Measurements from ENCODE around the gene SRGAP1.
A peak's percentile ranks its signal among the peaks of the same experiment; 100 is the strongest.

SRGAP1 gene

DNA sequence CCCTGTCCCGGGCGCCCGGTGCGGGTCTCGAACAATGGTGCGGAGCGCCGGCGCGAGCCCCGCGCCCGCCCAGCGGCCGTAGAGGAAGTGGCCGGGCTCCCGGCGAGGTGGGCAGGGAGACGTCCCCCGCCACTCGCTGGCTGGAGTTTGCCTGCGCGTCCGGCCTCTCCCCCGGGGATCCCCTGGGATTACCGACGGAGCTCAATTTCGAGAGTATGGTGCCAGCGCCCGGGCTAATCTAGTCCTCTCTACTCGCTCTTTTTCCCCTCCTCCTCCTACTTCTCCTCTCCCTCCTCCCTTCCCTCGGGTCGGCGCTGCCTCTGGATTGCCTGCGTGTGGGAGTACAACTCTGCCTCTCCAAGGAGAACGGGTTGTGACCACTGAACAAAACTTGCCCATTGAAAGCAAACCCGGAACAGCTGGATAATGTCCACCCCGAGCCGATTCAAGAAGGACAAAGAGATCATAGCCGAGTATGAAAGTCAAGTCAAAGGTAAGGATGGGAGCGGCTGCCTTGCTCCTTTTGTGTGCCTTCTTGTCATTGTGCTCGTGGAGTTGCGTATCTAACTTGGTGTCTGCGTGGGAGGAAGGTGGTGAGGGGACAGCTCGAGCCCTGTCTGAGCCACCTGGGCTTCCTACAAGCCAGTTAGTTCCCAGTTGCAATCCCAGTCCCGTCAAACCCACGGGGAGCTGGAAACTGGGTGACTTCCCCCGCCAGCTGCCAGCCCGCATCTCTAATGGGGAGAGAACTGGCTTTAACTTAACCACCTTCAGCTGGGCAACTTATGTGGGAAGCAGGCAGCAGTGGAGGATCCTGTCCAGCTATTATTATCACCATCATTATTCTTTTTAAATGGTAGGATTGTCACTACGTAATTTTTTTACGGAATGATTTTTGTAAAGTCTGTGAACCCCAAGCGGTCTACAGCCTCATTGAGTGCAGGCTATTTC lies at the start of gene SRGAP1:
Gene SRGAP1 (plus strand): TSS at position 310 of the 951 bp plus-strand sequence. CDS start 117 bp downstream, at position 427.
- Mint-ChIP-seq H3K36me3 (no peaks in the 10 kb centered on the region), H3K4me3 (peak within 1 kb of the TSS; percentile 96), H3K27ac (no peak within 1 kb of the TSS), H3K4me1 (ENCODE audit: low read depth) (peaks cover 8% of the 10 kb centered on the region), H3K9me3 (ENCODE audit: low read depth) (no peaks in the 10 kb centered on the region), H3K27me3 (peaks cover 19% of the 10 kb centered on the region)

- Mint-ChIP-seq H3K27ac (no peak overlapping the region), H3K36me3 (peaks cover 13% of the 10 kb centered on the region), H3K4me1 (ENCODE audit: low read depth) (no peaks in the 10 kb centered on the region), H3K9me3 (ENCODE audit: low read depth) (no peaks in the 10 kb centered on the region), H3K27me3 (no peaks in the 10 kb centered on the region), H3K4me3 (no peak overlapping the region)
Observed at GRCh38 chr12:63795032-63795687, 49.3 kb upstream of the SRGAP1 start.

- Mint-ChIP-seq H3K27ac (no peak overlapping the region), H3K27me3 (no peaks in the 10 kb centered on the region), H3K36me3 (peaks cover 9% of the 10 kb centered on the region), H3K4me3 (no peak overlapping the region), H3K4me1 (ENCODE audit: low read depth) (no peaks in the 10 kb centered on the region), H3K9me3 (ENCODE audit: low read depth) (no peaks in the 10 kb centered on the region)
Observed at GRCh38 chr12:63795944-63796343, 48.6 kb upstream of the SRGAP1 start.

GRCh38 chr12:63802012-63802608 lies 42.4 kb upstream of the SRGAP1 start:
- Mint-ChIP-seq H3K4me3 (no peak overlapping the region), H3K4me1 (ENCODE audit: low read depth) (no peaks in the 10 kb centered on the region), H3K27ac (no peak overlapping the region), H3K9me3 (ENCODE audit: low read depth) (no peaks in the 10 kb centered on the region), H3K27me3 (no peaks in the 10 kb centered on the region), H3K36me3 (peaks cover 9% of the 10 kb centered on the region)

GRCh38 chr12:63804746-63805145 lies 39.8 kb upstream of the SRGAP1 start:
- peaks cover 6% of the 10 kb centered on the region for H3K36me3 Mint-ChIP-seq
- H3K4me3 Mint-ChIP-seq: no peak overlapping the region
- H3K9me3 Mint-ChIP-seq (ENCODE audit: low read depth): no peaks in the 10 kb centered on the region
- no peaks in the 10 kb centered on the region for H3K27me3 Mint-ChIP-seq
- no peak overlapping the region for H3K27ac Mint-ChIP-seq
- peaks cover 3% of the 10 kb centered on the region for H3K4me1 Mint-ChIP-seq (ENCODE audit: low read depth)

GRCh38 chr12:63805704-63806672 lies 38.5 kb upstream of the SRGAP1 start:
- Mint-ChIP-seq H3K27me3 (no peaks in the 10 kb centered on the region), H3K27ac (no peak overlapping the region), H3K4me1 (ENCODE audit: low read depth) (peaks cover 3% of the 10 kb centered on the region), H3K4me3 (no peak overlapping the region), H3K36me3 (peaks cover 6% of the 10 kb centered on the region), H3K9me3 (ENCODE audit: low read depth) (no peaks in the 10 kb centered on the region)

DNA sequence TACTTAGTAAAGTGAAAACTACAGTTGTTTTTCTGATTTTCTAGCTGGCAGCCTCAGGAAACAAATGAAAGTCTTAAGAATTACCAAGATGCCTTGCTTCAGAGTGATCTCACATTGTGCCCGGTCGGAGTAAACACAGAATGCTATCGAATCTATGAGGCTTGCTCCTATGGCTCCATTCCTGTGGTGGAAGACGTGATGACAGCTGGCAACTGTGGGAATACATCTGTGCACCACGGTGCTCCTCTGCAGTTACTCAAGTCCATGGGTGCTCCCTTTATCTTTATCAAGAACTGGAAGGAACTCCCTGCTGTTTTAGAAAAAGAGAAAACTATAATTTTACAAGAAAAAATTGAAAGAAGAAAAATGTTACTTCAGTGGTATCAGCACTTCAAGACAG lies 35.9 kb upstream of the SRGAP1 start:
- H3K9me3 Mint-ChIP-seq (ENCODE audit: low read depth): no peaks in the 10 kb centered on the region
- peaks cover 6% of the 10 kb centered on the region for H3K36me3 Mint-ChIP-seq
- no peak overlapping the region for H3K4me3 Mint-ChIP-seq
- no peaks in the 10 kb centered on the region for H3K27me3 Mint-ChIP-seq
- no peak overlapping the region for H3K27ac Mint-ChIP-seq
- peaks cover 3% of the 10 kb centered on the region for H3K4me1 Mint-ChIP-seq (ENCODE audit: low read depth)

GRCh38 chr12:63809566-63809965 lies 34.9 kb upstream of the SRGAP1 start:
- no peak overlapping the region for H3K27ac Mint-ChIP-seq
- H3K36me3 Mint-ChIP-seq: peaks cover 6% of the 10 kb centered on the region
- H3K4me3 Mint-ChIP-seq: no peak overlapping the region
- no peaks in the 10 kb centered on the region for H3K9me3 Mint-ChIP-seq (ENCODE audit: low read depth)
- no peaks in the 10 kb centered on the region for H3K27me3 Mint-ChIP-seq
- H3K4me1 Mint-ChIP-seq (ENCODE audit: low read depth): peaks cover 8% of the 10 kb centered on the region

DNA sequence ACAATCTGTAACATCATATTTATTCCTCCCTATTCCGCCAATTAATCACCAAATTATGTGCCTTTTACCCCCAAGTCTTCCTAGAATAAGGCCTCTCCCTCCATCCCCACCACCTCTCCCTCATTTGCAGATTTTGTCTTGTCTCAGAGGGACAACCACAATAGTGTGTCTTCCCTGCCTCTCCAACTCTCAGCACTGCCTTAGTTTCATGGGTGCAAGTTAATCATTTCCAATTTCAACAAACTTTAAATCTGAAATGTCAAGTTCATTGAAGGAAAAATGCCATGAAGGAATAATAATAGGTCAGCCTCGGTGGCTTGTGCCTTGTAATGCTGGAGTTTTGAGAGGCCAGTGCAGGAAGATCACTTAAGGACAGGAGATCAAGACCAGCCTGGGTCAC lies 33.2 kb upstream of the SRGAP1 start:
- H3K4me3 Mint-ChIP-seq: no peak overlapping the region
- no peaks in the 10 kb centered on the region for H3K27me3 Mint-ChIP-seq
- no peaks in the 10 kb centered on the region for H3K36me3 Mint-ChIP-seq
- peaks cover 18% of the 10 kb centered on the region for H3K4me1 Mint-ChIP-seq (ENCODE audit: low read depth)
- H3K27ac Mint-ChIP-seq: no peak overlapping the region
- H3K9me3 Mint-ChIP-seq (ENCODE audit: low read depth): no peaks in the 10 kb centered on the region

DNA sequence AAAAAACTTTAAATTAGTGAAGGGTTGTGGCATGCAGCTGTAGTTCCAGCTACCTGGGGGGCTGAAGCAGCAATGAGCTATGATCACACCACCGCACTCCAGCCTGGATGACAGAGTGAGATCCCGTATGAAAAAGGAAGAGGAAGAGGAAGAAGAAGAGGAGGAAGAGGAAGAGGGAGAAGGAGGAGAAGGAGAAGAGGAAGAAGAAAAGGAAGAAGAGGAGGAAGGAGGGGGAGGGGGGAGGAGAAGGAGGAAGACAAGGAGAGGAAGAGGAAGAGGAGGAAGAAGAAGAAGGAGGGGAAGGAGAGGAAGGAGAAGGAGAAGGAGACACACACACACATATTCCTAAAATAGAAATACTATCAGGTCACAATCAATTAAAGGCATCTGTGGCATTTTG lies 32.7 kb upstream of the SRGAP1 start:
- Mint-ChIP-seq H3K4me3 (no peak overlapping the region), H3K36me3 (no peaks in the 10 kb centered on the region), H3K4me1 (ENCODE audit: low read depth) (peaks cover 18% of the 10 kb centered on the region), H3K27me3 (no peaks in the 10 kb centered on the region), H3K27ac (no peak overlapping the region), H3K9me3 (ENCODE audit: low read depth) (no peaks in the 10 kb centered on the region)

GRCh38 chr12:63814146-63814772 lies 30.2 kb upstream of the SRGAP1 start:
- Mint-ChIP-seq H3K27ac (peak overlapping the region; percentile 58), H3K27me3 (peaks cover 4% of the 10 kb centered on the region), H3K36me3 (peaks cover 9% of the 10 kb centered on the region), H3K4me3 (peak overlapping the region; percentile 27), H3K9me3 (ENCODE audit: low read depth) (peaks cover 9% of the 10 kb centered on the region), H3K4me1 (ENCODE audit: low read depth) (peaks cover 18% of the 10 kb centered on the region)

DNA sequence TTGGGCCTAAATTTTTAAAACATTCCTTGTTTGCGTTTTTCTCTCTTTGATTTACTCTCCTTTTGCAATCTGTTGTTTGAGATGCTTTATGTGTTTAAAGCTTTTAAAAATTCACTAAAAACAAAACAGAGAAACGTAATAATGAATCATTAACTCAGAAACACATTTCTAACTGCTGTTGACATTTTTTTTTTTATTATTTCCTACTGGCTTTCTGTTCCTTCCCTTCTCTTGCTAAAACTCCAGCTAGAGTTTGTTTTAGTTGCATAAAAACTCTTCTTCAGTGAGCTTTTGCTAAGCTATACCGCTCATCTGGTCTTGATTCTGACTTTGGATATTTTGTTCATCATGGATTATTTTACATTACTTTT lies 29.0 kb upstream of the SRGAP1 start:
- Mint-ChIP-seq H3K4me3 (no peak overlapping the region), H3K27ac (no peak overlapping the region), H3K27me3 (peaks cover 9% of the 10 kb centered on the region)

DNA sequence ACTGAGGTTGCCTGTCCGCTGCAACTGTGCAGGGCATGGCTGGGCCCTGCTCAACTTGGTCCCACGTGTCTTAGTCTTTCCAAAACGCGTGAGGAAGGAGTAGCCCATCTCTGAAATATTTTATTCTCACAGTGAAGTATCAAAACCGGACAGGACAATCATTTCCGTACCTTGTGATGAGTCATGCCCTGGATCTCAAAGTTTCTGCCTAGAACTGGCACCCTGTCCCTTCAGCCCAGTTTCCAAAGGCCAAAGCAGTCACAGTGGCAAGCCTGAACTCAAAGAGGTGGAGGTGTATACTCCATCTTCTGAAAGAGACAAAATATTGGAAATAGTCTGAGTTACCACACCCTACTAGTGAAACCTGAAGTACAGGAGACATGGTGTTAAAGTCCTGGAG lies 28.5 kb upstream of the SRGAP1 start:
- Mint-ChIP-seq H3K27ac (no peak overlapping the region), H3K4me3 (no peak overlapping the region), H3K4me1 (ENCODE audit: low read depth) (peaks cover 15% of the 10 kb centered on the region), H3K27me3 (peaks cover 10% of the 10 kb centered on the region), H3K9me3 (ENCODE audit: low read depth) (peaks cover 20% of the 10 kb centered on the region), H3K36me3 (peaks cover 11% of the 10 kb centered on the region)

More for the DNA sequence above, 29.0 kb upstream of the SRGAP1 start:
- peaks cover 20% of the 10 kb centered on the region for H3K9me3 Mint-ChIP-seq (ENCODE audit: low read depth)
- H3K4me1 Mint-ChIP-seq (ENCODE audit: low read depth): peaks cover 15% of the 10 kb centered on the region
- H3K36me3 Mint-ChIP-seq: peaks cover 11% of the 10 kb centered on the region

- Mint-ChIP-seq H3K4me3 (no peak overlapping the region), H3K4me1 (ENCODE audit: low read depth) (peaks cover 10% of the 10 kb centered on the region)
Observed at GRCh38 chr12:63820427-63820826, 24.1 kb upstream of the SRGAP1 start.

More at GRCh38 chr12:63820427-63820826, 24.1 kb upstream of the SRGAP1 start:
- Mint-ChIP-seq H3K27me3 (peaks cover 23% of the 10 kb centered on the region), H3K9me3 (ENCODE audit: low read depth) (peaks cover 22% of the 10 kb centered on the region), H3K27ac (no peak overlapping the region), H3K36me3 (peaks cover 15% of the 10 kb centered on the region)

Measured in activated naive CD8-positive, alpha-beta T cell (primary cell).